T-helper 2 cell (primary cell): ENCODE data around the gene SEMA6B.
"Not testable (repeated sequence)": the region's sequence is repeated elsewhere in the genome, so short reads cannot be mapped to it uniquely, and the experiment has no call there.

Experiments
- DNase-seq, 5 experiments: peaks; one replicate each; pipeline versions ENCODE4 v3.0.0 to v3.0.0-alpha.2; 2012 to 2022
- total RNA-seq, 2 donors: gene quantifications; one replicate each; lab custom pipeline; 2026; lab: John Stamatoyannopoulos, UW

Gene SEMA6B, protein sequence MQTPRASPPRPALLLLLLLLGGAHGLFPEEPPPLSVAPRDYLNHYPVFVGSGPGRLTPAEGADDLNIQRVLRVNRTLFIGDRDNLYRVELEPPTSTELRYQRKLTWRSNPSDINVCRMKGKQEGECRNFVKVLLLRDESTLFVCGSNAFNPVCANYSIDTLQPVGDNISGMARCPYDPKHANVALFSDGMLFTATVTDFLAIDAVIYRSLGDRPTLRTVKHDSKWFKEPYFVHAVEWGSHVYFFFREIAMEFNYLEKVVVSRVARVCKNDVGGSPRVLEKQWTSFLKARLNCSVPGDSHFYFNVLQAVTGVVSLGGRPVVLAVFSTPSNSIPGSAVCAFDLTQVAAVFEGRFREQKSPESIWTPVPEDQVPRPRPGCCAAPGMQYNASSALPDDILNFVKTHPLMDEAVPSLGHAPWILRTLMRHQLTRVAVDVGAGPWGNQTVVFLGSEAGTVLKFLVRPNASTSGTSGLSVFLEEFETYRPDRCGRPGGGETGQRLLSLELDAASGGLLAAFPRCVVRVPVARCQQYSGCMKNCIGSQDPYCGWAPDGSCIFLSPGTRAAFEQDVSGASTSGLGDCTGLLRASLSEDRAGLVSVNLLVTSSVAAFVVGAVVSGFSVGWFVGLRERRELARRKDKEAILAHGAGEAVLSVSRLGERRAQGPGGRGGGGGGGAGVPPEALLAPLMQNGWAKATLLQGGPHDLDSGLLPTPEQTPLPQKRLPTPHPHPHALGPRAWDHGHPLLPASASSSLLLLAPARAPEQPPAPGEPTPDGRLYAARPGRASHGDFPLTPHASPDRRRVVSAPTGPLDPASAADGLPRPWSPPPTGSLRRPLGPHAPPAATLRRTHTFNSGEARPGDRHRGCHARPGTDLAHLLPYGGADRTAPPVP
- total RNA-seq: 0.07 to 0.31 reads per million in 2 donors

DNA sequence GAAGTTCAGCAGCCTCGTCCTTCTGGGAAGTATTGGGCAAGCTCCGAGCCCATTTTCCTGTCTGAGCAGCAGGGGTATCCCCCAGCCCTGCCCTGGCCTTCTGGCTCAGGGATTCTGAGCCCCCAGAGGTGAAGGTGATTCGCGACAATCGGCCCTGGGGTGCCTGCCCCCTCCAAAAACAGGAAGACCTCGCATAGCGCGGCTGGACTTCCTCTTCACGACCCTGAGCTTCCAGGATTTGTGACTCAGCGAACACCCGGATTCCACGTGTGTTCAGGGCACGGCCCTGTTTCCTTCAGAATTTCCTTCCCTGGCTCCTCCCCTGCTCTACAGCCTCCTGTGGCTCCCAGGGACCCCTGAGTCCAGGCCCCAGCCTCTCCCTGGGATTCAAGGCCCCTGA is at the start of gene SEMA6B:
SEMA6B (minus strand) TSS at position 116 of the 400 bp plus-strand sequence. CDS start 1,227 bp downstream, outside the sequence.
- no peak for DNase-seq

DNA sequence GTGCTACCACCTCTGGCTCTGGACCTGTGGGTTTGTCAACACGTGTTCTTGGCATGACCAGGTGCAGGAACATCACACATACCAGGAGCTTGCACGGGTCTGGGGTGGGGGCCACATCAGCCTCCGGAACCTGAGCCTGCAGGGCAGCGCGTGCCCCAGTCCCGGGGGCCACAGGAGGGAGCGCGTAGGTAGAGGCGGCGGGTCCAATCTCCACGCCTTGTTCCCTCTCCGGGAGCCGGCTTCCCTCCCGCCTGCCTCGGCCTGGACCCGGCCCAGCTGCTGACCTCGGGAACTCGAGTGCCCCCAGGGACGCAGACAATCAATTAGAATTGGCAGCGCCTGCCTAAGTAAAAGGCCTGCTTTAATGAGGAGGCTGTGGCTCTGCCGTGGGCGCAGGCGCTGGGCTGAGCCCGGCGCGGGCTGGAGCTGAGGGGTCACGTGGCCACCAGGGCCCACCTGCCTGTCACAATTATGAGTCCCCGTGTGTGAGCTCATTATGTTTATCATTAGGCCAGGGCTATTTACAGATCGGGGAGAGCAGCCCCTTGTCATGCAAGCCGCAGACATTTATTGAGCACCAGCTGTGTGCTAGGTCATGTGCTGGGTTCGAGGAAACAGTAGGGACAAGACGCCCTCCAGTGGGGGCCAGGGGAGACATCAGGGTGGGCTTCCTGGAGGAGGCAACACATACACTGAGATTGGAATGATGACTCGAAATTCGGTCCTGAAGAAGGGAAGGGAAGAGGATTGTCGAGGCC is 47.6 kb upstream of the SEMA6B start:
- DNase-seq: no peak

DNA sequence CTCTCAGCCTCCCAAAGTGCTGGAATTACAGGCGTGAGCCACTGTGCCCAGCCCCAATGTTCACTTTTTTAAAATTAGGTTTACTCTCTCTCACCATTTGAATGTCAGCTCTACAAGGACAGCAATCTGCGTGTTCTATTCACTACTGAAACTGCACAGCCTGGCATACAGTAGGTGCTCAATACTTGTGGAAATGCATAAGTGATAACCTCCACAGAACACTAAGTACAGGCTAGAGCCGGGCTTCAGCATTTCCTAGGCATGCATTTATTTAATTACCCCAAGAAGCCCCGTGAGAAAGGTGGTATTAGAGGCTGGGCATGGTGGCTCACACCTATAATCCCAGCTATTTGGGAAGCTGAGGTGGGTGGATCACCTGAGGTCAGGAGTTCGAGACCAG is 46.7 kb upstream of the SEMA6B start:
- no peak for DNase-seq

DNA sequence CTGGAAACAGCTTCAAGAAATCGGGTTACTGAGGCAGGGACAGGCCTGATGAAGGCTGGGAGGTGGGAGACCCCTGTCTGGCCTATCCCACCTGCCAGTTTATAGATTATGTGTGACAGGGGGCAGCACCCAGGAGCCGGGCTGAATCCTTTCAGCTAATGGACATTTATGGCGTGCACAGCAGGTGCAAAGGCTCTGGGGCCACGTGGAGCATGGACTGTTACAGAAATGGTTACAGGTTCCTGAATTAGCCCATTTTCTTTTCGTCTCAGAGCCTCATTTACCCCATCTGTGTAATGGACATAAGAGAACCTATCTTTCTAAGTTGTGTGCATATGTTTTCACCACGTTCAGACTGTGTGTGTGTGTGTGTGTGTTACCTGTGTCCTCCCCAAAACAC is 45.4 kb upstream of the SEMA6B start:
- DNase-seq: no peak

DNA sequence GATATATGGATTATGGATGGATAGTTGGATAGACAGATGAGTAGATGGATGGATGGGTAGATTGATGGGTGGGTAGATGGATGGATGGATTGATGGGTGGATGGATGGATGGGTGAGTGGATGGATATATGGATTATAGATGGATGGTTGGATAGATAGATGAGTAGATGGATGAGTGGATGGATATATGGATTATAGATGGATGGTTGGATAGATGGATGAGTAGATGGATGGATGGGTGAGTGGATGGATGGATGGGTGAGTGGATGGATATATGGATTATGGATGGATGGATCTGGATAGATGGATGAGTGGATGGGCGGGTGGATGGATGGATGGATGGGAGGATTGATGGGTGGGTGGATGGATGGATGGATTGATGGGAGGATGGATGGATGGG is 43.4 kb upstream of the SEMA6B start:
- no peak for DNase-seq

DNA sequence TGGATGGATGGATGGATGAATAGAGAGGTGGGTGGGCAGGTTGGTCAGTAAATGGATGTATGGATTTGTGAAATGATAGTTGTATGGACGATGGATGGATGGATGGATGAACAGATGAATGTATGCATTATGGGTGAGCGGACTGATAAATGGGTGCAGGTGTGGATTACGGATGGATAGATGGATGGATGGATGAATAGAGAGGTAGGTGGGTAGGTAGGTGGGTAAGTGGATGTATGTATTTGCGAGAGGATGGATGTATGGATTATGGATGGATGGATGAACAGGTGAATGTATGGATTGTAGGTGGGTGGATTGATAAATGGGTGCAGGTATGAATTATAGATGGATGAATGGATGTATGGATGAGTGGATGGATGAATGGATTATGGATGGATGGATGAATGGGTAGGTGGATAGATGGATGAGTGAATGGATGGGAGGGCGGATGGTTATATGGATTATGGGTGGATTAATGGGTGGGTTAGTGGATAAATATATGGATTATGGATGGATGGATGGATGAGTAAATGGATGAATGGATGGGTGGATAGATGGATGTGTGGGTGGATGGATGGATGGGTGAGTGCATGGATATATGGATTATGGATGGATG is 42.8 kb upstream of the SEMA6B start:
- DNase-seq: no peak

DNA sequence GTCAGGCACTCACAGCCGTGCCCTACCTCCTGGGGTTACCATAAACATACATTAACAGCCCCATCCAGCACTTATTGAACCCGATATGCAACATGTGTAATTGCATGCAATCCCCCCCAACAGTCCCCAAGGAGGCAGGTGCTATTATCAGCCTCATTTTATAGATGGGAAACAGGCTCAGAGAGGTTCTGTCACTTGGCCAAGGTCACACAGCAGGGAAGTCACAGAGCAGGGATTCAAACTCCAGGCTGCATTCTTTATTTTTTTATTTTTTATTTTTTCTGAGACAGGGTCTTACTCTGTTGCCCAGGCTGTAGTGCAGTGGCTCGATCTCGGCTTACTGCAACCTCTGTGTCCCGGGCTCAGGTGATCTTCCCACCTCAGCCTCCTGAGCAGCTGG is 41.4 kb upstream of the SEMA6B start:
- no peak for DNase-seq

DNA sequence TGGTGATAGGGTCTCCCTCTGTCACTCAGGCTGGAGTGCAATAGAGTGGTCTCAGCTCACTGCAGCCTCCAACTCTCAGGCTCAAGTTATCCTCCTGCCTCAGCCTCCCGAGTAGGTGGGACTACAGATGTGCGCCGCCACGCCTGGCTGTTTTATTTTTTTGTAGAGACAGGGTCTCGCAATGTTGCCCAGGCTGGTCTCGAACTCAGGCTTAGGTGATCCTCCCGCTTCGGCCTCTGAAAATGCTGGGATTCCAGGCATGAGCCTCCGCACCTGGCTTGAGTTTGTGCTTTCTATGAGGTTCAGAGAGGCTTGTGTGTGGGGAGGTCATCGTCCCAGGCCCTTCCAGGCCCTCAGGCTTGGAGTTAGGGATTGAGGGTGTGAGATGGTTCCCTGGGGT is 40.6 kb upstream of the SEMA6B start:
- DNase-seq: no peak

DNA sequence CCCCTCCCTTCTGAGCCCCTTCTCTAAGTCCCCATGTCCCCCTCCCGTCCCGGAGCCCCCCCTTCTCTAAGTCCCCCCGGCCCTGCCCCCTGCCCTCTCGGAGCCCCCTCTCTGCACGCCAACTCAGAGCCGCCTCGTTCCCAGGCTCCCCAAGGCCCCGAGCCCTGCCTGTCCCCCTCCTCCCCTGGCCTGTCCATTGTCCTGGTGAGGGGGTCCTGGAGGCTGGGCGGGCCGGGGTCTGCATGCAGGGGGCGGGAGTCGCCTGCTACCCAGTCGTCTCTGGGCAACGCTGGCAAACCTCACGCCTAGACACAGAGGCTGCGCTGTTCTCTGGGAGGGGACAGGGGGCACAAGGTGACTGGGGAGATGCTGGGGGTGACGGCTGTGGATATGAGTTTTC is 39.2 kb upstream of the SEMA6B start:
- DNase-seq: no peak

DNA sequence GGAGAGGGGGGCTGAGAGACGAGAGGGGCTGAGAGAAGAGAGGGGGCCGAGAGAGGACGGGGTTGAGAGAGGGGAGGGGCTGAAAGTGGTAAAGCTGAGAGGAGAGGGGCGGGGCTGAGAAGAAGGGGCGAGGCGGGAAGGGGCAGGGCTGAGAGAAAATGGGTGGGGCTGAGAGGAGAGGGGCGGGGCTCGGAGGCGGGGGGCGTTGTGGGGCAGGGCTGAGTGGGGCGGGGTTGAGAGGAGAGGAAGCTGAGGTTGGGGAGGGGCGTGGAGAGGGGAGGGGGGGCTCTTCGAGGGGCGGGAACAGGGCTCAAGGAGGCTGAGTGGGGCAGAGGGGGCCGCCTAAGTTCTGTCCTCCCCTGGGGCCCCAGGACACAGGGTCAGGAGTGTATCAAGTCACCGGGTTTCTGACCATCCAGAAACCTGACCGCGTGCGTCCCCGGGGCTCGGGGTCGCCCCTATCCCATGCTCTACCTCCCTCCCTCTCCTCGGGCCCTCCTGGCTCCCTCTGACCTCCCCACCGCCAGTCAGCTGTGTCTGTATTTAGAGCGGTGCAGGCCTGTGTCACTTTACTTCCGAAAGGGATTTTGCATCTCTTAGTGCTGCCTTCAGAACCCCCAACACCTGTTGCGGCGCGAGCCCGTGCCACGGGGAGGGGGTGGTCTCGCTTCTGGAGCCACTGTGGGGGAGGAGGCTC is 38.6 kb upstream of the SEMA6B start:
- DNase-seq: peak; percentile 8 to 60 (median 29)

DNA sequence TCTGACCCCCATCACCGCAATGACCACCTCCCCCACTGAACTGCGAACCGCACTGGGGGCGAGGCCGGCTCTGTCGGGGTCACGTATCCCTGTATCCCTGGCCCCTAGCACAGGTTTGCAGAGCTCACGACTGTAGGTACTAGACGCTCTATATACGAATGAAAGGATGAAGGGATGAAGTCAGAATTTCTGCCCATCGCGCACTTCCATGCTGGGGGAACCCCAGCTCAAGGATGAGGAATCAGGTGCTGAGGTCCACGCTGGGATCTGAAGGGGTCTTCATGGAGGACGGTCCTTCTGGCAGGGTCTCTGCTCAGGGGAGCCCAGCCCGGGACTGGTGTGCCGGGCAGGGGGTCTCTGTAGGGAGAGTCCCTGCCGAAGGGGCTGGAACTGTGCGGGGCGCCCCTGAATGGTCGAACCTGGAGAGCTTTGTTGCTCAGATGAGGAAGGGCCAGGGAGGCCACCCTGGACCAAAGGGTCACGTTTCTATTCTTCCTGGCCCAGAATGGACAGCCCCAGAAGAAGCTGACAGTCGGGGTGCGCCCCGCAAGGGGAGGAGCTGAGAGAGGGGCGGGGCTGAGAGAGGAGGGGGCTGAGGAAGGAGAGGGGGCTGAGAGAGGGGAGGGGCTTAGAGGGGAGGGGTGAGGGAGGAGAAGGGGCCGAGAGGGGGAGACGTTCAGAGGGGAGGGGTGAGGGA is 37.9 kb upstream of the SEMA6B start:
- DNase-seq: no peak

DNA sequence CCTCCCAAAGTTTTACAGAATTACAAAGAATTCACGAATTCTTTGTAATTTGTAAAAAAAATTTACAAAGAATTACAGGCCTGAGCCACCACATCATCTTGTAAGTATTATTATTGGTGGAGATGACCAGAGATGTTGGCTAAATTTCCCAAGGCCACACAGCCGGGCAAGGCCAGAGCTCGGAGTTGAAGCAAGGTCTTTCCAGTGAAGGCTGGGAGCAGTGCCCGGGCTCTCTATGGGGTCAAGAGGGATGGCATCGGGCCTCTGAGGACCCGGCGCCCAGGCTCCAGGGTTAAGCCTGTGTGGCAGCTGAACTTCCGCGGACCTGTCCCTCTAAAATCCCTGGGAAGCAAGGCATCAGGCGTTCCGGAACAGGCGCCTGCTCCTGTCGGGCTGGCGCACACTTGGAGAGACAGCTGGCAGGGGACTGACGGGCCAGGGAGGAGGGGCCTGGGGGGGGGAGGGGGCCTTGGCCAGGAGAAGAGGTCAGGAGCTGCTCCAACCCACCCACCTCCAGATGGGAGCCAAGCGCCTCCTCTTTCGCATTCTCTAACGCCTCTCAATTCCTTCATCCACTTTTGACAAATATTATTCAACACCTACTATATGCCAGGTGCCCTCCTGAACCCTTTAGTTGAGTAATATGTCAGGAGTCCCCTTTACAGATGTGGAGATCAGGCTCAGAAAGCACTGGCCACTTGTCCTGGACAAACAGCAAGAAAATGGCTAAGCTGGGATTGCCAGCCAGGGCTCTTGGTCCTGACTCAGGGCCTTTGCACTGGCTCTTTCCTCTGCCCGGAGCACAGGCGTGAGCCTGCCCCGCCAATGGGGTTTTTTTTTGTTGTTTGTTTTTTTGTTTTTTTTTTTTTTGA is 36.8 kb upstream of the SEMA6B start:
- no peak for DNase-seq

DNA sequence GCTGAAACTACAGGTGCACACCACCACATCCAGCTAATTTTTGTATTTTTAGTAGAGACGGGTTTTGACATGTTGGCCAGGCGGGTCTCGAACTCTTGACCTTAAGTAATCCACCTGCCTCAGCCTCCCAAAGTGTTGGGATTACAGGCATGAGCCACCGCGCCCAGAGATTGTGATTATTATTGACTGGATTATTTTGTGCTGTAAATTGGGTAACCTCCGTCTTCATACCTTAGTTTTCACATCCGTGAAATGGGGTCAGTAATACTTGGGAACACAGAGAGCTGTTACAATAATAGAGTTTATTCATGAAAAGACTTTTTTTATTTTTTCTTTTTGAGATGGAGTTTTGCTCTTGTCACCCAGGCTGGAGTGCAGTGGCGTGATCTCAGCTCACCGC is 35.7 kb upstream of the SEMA6B start:
- not testable (repeated sequence) for DNase-seq

DNA sequence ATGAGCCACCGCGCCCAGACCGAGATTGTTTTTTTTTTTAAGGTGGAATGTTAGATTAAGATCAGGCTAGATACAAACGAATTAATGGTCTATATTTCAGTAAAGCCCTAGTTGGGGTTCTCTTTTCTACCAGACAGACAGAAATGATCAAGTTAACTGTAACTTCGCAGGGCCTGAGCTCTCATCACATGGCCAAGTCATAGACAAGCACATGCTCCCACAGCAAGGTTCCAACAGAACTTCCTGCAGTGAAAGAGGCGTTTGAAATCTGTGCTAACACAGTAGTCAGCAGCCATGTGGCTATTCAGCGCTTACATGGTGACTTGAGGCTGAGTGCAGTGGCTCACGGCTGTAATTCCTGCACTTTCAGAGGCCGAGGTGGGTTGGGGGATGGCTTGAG is 34.7 kb upstream of the SEMA6B start:
- DNase-seq: no peak

DNA sequence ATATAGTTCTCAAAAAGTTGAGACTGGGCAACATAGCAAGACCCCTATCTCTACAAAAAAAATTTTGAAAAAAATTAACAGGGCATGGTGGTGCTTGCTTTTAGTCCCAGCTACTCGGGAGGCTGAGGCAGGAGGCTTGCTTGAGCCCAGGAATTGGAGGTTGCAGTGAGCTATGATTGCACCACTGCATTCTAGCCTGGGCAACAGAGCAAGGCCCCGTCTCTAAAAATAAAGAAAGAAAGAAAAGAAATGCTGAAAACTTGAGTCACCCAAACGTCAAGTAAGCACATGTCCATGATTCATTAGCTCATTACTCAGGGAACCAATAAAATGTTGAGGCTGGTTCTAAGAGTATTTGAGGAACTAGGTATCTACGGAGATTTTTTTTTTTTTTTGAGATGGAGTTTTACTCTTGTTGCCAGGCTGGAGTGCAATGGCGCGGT is 33.9 kb upstream of the SEMA6B start:
- DNase-seq: no peak

DNA sequence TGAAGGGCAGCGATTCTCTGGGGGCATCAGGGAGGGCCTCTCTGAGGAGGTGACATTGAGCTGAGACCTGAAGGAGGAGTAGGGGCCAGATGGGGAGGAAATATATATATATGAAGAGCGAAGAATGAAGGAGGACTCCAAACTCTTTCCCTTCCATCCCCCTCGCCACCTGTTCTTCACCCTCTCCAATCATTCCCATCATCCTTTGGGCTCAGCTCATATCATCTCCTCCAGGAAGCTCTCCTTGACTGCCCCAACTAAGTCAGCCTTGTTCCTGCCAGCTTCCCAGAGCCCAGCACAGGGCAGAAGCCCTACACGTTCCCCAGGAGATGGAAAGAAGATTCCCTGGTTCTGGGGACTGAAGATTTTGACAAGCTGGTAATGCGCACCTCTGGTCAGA is 33.0 kb upstream of the SEMA6B start:
- no peak for DNase-seq

DNA sequence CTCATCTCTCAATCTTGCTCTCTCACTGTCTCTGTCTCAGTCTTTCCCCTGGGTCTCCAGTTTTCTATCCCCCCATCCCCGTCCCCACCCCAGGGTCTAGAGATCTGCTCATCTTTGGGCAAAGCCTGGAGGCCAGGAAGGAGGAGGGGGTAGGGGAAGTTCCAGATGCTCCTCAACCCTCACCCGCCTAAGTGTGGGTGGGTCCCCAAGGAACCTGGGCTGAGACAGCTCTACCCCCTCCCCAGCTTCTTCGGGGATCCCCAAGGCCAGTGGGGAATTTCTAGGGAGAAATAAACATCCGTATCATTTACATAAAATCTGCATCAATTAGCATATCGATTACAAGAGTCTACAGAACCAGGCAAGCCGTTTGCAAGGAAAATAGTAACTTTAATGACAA is 31.8 kb upstream of the SEMA6B start:
- no peak for DNase-seq

DNA sequence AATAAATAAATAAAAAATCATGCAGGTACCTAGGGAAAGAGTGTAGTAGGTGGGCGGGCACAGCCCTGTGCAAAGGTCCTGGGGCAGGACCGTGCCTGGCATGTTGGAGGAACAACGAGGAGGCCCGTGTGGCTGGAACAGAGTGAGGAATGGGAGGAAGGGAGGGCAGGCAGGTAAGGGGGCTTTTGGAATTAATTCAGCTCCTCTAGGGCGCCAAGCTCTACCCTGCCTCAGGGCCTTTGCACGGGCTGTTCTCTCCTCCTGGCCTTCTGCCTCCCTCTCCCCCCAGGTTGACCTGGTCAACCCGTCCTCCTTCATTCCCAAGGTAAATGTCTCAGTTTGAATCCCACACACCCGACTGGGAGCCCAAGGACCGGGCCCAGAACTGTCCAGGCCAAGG is 31.1 kb upstream of the SEMA6B start:
- DNase-seq: no peak

DNA sequence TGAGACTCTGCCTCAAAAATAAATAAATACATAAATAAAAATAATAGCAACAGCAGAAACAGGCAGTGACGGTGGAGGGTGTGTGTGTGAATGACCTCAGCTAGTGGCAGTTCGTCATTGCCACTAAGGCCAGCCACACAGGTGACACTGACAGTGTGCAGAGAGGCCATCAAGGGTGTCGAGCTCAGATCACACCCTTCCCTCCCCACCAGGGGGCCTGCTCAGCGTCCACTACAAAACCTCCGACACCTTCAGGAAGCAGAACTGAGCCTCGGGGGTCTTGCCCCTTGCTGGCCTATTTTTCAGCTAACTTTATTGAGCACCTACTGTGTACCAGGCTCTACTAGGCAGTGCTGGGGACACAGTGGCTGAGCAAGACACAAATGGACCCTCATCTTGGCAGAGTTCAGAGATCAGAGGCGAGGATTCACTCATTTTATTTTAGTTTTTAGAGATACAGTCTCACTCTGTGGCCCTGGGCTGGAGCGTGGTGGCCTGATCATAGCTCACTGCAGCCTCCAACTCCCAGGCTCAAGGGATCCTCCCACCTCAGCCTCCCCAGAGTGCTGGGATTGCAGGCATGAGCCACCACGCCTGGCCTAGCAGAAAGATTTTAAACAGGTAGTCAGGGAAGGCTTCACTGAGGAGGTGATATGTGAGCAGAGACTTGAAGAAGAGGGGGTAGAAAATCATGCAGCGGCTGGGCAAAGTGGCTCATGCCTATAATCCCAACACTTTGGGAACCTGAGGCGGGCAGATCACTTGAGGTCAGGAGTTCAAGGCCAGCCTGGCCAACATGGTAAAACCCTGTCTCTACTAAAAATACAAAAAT is 30.3 kb upstream of the SEMA6B start:
- DNase-seq: peak in 1 of 5 experiments; percentile 25
